HFFc6 (cell line): ENCODE measurements around the gene FGF7. TPM values are rescaled to one million over a fixed set of nuclear protein-coding genes. Genes with fewer than 3 reads are reported as not detected.

Experiments
- DNase-seq: peaks from one replicate; pipeline ENCODE4 v3.0.0-alpha.2; 2018
- H3K27ac Mint-ChIP-seq: 2 replicates; pipeline ENCODE4 v1.8.0; 2020; ENCODE audit warnings: mild to moderate bottlenecking, mixed read lengths
- H3K27me3 Mint-ChIP-seq: 2 replicates; pipeline ENCODE4 v1.8.0; 2021; ENCODE audit warnings: mild to moderate bottlenecking, moderate library complexity, mixed read lengths; ENCODE audit not compliant: insufficient read depth
- H3K36me3 Mint-ChIP-seq: 2 replicates; pipeline ENCODE4 v1.8.0; 2021; ENCODE audit warnings: low read depth, mixed read lengths
- H3K4me1 Mint-ChIP-seq: 2 replicates; pipeline ENCODE4 v1.8.0; 2020; ENCODE audit warnings: low read depth, mixed read lengths
- H3K4me3 Mint-ChIP-seq: 2 replicates; pipeline ENCODE4 v1.8.0; 2020; ENCODE audit warnings: mild to moderate bottlenecking, moderate library complexity, mixed read lengths
- H3K9me3 Mint-ChIP-seq: 2 replicates; pipeline ENCODE4 v1.8.0; 2020; ENCODE audit warnings: mild to moderate bottlenecking, mixed read lengths
- total RNA-seq, 6 experiments: library from RNA; stranded (reverse); fragmentation: NEBNext Ultra II Directional; extraction: Animal tissue kit (Norgen Biotek cat#: 25700); gene quantifications; 2 replicates in 1 of 6; 3 replicates in 5 of 6; pipeline ENCODE4 v1.2.3, GENCODE V29; 2021
- TF ChIP-seq, protein P1 (sequence below): fragments of 200-600 bp; sonication (generic); IDR thresholded peaks from 2 replicates; pipeline ENCODE4 v1.5.0; 2021; ENCODE audit warnings: antibody characterized with exemption, mild to moderate bottlenecking

Gene FGF7
- total RNA-seq, 6 experiments from 2014 or later: 12.1 to 59.8 (median 52.2) TPM

DNA sequence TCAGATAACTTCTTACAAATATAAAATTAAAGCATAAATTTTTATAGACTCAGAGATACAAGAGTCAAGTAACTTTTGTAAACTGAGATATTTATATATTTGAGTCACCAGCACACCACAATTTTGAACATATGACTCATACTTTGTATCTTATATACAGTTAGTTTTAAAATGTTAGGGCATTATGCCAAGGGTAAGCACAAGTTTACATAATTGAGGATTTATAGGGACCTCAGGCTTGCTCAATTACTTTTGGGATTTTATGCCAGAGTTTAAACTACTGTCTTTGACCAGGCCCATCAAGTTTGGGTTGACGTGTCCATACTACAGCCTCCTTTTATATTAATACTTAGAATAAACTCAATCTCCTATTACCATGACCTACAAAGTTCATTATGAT is 7.4 kb upstream of the FGF7 start:
- TF ChIP-seq, protein P1, sequence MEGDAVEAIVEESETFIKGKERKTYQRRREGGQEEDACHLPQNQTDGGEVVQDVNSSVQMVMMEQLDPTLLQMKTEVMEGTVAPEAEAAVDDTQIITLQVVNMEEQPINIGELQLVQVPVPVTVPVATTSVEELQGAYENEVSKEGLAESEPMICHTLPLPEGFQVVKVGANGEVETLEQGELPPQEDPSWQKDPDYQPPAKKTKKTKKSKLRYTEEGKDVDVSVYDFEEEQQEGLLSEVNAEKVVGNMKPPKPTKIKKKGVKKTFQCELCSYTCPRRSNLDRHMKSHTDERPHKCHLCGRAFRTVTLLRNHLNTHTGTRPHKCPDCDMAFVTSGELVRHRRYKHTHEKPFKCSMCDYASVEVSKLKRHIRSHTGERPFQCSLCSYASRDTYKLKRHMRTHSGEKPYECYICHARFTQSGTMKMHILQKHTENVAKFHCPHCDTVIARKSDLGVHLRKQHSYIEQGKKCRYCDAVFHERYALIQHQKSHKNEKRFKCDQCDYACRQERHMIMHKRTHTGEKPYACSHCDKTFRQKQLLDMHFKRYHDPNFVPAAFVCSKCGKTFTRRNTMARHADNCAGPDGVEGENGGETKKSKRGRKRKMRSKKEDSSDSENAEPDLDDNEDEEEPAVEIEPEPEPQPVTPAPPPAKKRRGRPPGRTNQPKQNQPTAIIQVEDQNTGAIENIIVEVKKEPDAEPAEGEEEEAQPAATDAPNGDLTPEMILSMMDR: no peak
- peak; percentile 74 for DNase-seq
- Mint-ChIP-seq H3K4me3 (peak overlapping the region; percentile 4; the same call in 1 of the 2 replicates), H3K4me1 (peaks cover 61% of the 10 kb centered on the region), H3K36me3 (peaks cover 16% of the 10 kb centered on the region), H3K27me3 (no peaks in the 10 kb centered on the region; the same call in 1 of the 2 replicates), H3K27ac (peak overlapping the region; percentile 70), H3K9me3 (no peaks in the 10 kb centered on the region)

DNA sequence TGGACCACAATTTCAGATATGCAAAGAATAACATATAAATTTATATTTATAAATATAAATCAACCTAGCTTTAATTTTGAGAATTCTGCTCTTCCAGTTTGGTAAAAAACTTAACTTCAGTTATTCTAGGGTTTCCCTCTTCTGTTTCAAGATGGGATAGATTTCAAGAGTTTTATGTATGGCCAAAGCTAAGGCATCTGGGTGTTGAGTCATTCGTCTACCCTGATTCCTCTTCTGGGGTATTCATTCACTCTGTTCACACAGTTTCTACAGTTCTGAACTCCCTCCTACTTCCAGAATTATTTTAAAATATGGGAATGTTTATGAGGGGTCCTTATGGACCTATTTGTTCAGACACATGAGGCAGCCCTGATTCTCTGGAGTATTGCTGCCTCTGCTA is 4.2 kb upstream of the FGF7 start:
- no peaks in the 10 kb centered on the region; the same call in 1 of the 2 replicates for H3K27me3 Mint-ChIP-seq
- H3K4me1 Mint-ChIP-seq: peaks cover 47% of the 10 kb centered on the region
- no peak overlapping the region for H3K27ac Mint-ChIP-seq
- no peak for DNase-seq
- no peaks in the 10 kb centered on the region; the same call in 1 of the 2 replicates for H3K9me3 Mint-ChIP-seq
- TF ChIP-seq, protein P1: no peak
- peaks cover 10% of the 10 kb centered on the region for H3K36me3 Mint-ChIP-seq
- no peak overlapping the region for H3K4me3 Mint-ChIP-seq

DNA sequence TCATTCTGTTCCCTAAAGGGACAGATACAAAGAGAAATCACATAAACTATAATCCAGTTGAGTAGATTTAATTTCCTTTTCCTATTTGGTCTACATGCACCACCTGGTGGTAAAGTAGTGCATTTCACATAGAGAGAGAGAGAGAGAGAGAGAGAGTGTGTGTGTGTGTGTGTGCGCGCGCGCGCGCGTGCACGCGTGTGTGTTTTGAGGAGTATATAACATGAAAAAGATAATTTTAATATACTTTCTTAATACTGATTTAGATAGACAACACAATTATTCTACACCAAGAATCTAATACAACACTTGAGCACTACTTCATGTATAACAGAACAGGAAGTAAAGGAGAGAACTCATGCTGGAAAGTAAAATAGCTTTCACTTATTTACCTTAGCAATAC is 1.1 kb upstream of the FGF7 start:
- Mint-ChIP-seq H3K27ac (0 out of 2 replicates have a peak overlapping the region, but pooled peaks have one; percentile 1), H3K36me3 (peaks cover 10% of the 10 kb centered on the region), H3K27me3 (no peaks in the 10 kb centered on the region; the same call in 1 of the 2 replicates), H3K4me3 (peak overlapping the region; percentile 37; the same call in 1 of the 2 replicates), H3K4me1 (peaks cover 28% of the 10 kb centered on the region), H3K9me3 (no peaks in the 10 kb centered on the region; the same call in 1 of the 2 replicates)
- peak; percentile 54 for DNase-seq
- TF ChIP-seq, protein P1: peak; percentile 86

DNA sequence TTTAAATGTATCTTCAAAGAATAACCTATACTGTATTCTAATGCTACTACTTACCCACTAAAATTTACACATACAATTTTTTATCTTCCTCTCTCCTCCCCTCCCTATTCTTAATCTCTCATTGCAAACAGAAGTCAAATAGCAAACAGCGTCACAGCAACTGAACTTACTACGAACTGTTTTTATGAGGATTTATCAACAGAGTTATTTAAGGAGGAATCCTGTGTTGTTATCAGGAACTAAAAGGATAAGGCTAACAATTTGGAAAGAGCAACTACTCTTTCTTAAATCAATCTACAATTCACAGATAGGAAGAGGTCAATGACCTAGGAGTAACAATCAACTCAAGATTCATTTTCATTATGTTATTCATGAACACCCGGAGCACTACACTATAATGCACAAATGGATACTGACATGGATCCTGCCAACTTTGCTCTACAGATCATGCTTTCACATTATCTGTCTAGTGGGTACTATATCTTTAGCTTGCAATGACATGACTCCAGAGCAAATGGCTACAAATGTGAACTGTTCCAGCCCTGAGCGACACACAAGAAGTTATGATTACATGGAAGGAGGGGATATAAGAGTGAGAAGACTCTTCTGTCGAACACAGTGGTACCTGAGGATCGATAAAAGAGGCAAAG is 984 bp downstream of the FGF7 start:
- Mint-ChIP-seq H3K27me3 (no peaks in the 10 kb centered on the region; the same call in 1 of the 2 replicates), H3K4me1 (peaks cover 30% of the 10 kb centered on the region), H3K4me3 (no peak overlapping the region), H3K9me3 (no peaks in the 10 kb centered on the region; the same call in none of the 2 replicates), H3K36me3 (peaks cover 22% of the 10 kb centered on the region), H3K27ac (no peak overlapping the region)
- no peak for DNase-seq
- TF ChIP-seq, protein P1: no peak

DNA sequence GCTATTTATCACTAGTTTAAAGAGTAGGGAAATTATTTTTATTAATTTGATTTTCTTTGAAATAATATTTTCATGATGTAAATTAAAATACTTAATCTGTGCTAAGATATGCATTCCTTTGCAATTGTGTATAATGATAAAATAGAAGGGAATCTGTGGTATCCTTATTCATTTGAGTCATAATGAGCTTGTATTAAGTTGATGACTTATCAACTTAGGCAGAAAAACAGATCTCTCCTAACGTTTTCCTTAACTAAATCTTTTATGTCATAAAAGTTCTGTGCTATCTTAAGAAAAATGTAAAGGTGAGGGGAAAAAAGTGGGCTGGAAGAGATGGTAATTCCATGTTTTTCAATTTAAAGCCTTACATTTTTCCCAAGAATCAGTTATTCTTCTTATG is 1.9 kb downstream of the FGF7 start:
- H3K4me1 Mint-ChIP-seq: peaks cover 38% of the 10 kb centered on the region
- no peaks in the 10 kb centered on the region; the same call in 1 of the 2 replicates for H3K27me3 Mint-ChIP-seq
- TF ChIP-seq, protein P1: no peak
- no peak overlapping the region for H3K4me3 Mint-ChIP-seq
- no peak for DNase-seq
- peaks cover 28% of the 10 kb centered on the region for H3K36me3 Mint-ChIP-seq
- H3K9me3 Mint-ChIP-seq: no peaks in the 10 kb centered on the region; the same call in none of the 2 replicates
- H3K27ac Mint-ChIP-seq: peak overlapping the region; percentile 64
